CD14-positive monocyte (primary cell): ENCODE data around the gene PNPLA3. TPM values are rescaled to one million over a fixed set of nuclear protein-coding genes. Genes with fewer than 3 reads are reported as not detected.

Experiments
- DNase-seq, 3 donors: peaks; one replicate each; pipeline ENCODE4 v3.0.0-alpha.2; 2011 to 2022
- H2AFZ ChIP-seq: 2 replicates; pipeline ENCODE4 v1.6.0; 2012; ENCODE audit warnings: mild to moderate bottlenecking, low read depth, low read length, inconsistent platforms; ENCODE audit not compliant: insufficient read depth, poor library complexity, severe bottlenecking
- H3K27ac ChIP-seq, 2 donors: 1 replicate in 1 of 2; 2 replicates in 1 of 2; pipeline ENCODE4 v1.5.1; 2012 to 2013; ENCODE audit warnings: low read length in 2 of 2, control low read depth in 1 of 2, inconsistent platforms in 1 of 2, low read depth in 1 of 2, mild to moderate bottlenecking in 1 of 2
- H3K27me3 ChIP-seq, 2 donors: one replicate each; pipeline versions ENCODE4 v1.6.0 to v1.6.1; 2011 to 2013; ENCODE audit warnings: low read length in 2 of 2; ENCODE audit not compliant: control insufficient read depth in 2 of 2, insufficient read depth in 2 of 2
- H3K36me3 ChIP-seq, 2 donors: replicated peaks in 1 of 2; 1 replicate in 1 of 2; 2 replicates in 1 of 2; pipeline versions ENCODE4 v1.5.1 to v1.6.1; 2012 to 2013; ENCODE audit warnings: low read length in 2 of 2, control low read depth in 1 of 2, inconsistent platforms in 1 of 2, mild to moderate bottlenecking in 1 of 2; ENCODE audit not compliant: insufficient read depth in 2 of 2, control insufficient read depth in 1 of 2
- H3K4me1 ChIP-seq, 2 donors: 1 replicate in 1 of 2; 2 replicates in 1 of 2; pipeline versions ENCODE4 v1.5.1 to v1.6.1; 2012 to 2013; ENCODE audit warnings: low read length in 2 of 2, control low read depth in 1 of 2, inconsistent platforms in 1 of 2, mild to moderate bottlenecking in 1 of 2, moderate library complexity in 1 of 2; ENCODE audit not compliant: insufficient read depth in 2 of 2, control insufficient read depth in 1 of 2
- H3K4me2 ChIP-seq: replicated peaks from 2 replicates; pipeline ENCODE3; 2012; ENCODE audit warnings: low read length, moderate library complexity, mild to moderate bottlenecking; ENCODE audit not compliant: poor library complexity, severe bottlenecking; ENCODE audit errors: extremely low read depth
- H3K4me3 ChIP-seq, 3 experiments: fragments of 200-600 bp in 1 of 3; sonication (generic) in 1 of 3; replicated peaks in 1 of 3; 1 replicate in 2 of 3; 2 replicates in 1 of 3; pipeline ENCODE4 v1.5.1; 2011 to 2013; ENCODE audit warnings: low read length in 3 of 3, mild to moderate bottlenecking in 3 of 3, control low read depth in 2 of 3, low read depth in 2 of 3, inconsistent platforms in 1 of 3, moderate library complexity in 1 of 3
- H3K79me2 ChIP-seq: 2 replicates; pipeline ENCODE4 v1.6.0; 2012; ENCODE audit warnings: mild to moderate bottlenecking, control low read depth, inconsistent platforms, low read length, moderate library complexity; ENCODE audit not compliant: insufficient read depth
- H3K9ac ChIP-seq: 2 replicates; pipeline ENCODE4 v1.6.0; 2017; ENCODE audit warnings: low read length, mild to moderate bottlenecking; ENCODE audit not compliant: insufficient read depth, poor library complexity, severe bottlenecking
- H3K9me3 ChIP-seq, 2 donors: replicated peaks in 1 of 2; 1 replicate in 1 of 2; 2 replicates in 1 of 2; pipeline versions ENCODE4 v1.5.1 to v1.6.1; 2012 to 2013; ENCODE audit warnings: low read length in 2 of 2, control low read depth in 1 of 2; ENCODE audit not compliant: control insufficient read depth in 1 of 2, insufficient read depth in 1 of 2
- H4K20me1 ChIP-seq: 2 replicates; pipeline ENCODE4 v1.6.0; 2012; ENCODE audit warnings: mild to moderate bottlenecking, low read length, control low read depth, moderate library complexity; ENCODE audit not compliant: insufficient read depth
- H3K27ac Mint-ChIP-seq, 7 donors: one replicate each; pipeline ENCODE4 v1.8.0; 2020; ENCODE audit warnings: mild to moderate bottlenecking in 7 of 7, mixed read lengths in 7 of 7, moderate library complexity in 6 of 7, inconsistent platforms in 2 of 7
- H3K27me3 Mint-ChIP-seq, 3 donors: one replicate each; pipeline ENCODE4 v1.8.0; 2021 to 2022; ENCODE audit warnings: low read depth in 3 of 3, mild to moderate bottlenecking in 3 of 3, mixed read lengths in 3 of 3, moderate library complexity in 3 of 3, inconsistent platforms in 1 of 3
- H3K36me3 Mint-ChIP-seq, 2 donors: one replicate each; pipeline ENCODE4 v1.8.0; 2020; ENCODE audit warnings: mixed read lengths in 2 of 2, inconsistent platforms in 1 of 2, mild to moderate bottlenecking in 1 of 2
- H3K4me1 Mint-ChIP-seq: one replicate; pipeline ENCODE4 v1.8.0; 2020; ENCODE audit warnings: mild to moderate bottlenecking, mixed read lengths
- H3K4me3 Mint-ChIP-seq, 2 donors: one replicate each; pipeline ENCODE4 v1.8.0; 2020; ENCODE audit warnings: mild to moderate bottlenecking in 2 of 2, mixed read lengths in 2 of 2, moderate library complexity in 1 of 2
- H3K9me3 Mint-ChIP-seq, 7 donors: one replicate each; pipeline ENCODE4 v1.8.0; 2020 to 2022; ENCODE audit warnings: mixed read lengths in 7 of 7, mild to moderate bottlenecking in 6 of 7, moderate library complexity in 6 of 7, inconsistent platforms in 2 of 7
- WGBS: methylation state at CpG from one replicate; pipeline ENCODE4 v1.1.5; 2013; ENCODE audit warnings: missing lambda C conversion rate; ENCODE audit not compliant: insufficient coverage; 5-methylcytosine and 5-hydroxymethylcytosine counted together
- intact Hi-C, 2 donors: fragments of 100-400 bp; cut with micrococcal nuclease; formaldehyde crosslinking; loops; one replicate each; pipeline versions ENCODE4 v1.15.0 to v1.15.1; 2023
- polyA plus RNA-seq, 3 donors: library from polyadenylated mRNA; depleted of rRNA in 1 of 3; unstranded in 2 of 3; stranded (reverse) in 1 of 3; fragments of 300-500 nt in 2 of 3; fragments of >200 nt in 1 of 3; fragmentation: Illumina TruSeq in 2 of 3; gene quantifications; 1 replicate in 2 of 3; 2 replicates in 1 of 3; pipeline ENCODE4 v1.2.3, GENCODE V29; 2012 to 2021
- TF ChIP-seq, protein P1 (sequence below): fragments of 200-600 bp; IDR thresholded peaks from one replicate; pipeline ENCODE4 v1.8.0; 2022; ENCODE audit warnings: antibody characterized with exemption, mild to moderate bottlenecking

Gene PNPLA3
- polyA plus RNA-seq, 3 donors: not detected

DNA sequence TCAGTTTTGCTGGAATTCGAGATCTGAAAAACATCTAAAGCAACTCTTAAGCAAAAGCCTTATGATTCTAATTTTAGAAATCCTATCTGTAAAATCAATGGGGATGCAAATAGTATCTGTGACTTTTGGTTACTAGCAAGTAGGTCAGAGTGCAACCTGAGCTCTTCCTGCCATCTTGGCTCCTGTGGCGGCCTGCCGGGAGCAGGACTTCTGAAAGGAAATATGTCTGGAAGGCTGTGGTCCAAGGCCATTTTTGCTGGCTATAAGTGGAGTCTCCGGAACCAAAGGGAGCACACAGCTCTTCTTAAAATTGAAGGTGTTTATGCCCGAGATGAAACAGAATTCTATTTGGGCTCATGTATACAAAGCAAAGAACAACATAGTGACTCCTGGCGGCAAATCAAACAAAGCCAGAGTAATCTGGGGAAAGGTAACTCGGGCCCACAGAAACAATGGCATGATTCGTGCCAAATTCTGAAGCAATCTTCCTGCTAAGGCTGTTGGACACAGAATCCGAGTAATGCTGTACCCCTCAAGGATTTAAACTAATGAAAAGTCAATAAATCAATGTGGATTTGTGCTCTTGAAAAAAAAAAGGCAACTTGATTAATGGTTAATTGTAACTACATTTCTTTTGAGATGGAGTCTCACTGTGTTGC is 33.3 kb downstream of the PNPLA3 start:
- no peak for DNase-seq
- Histone ChIP-seq H3K36me3 (peaks cover 0 to 9% of the 10 kb centered on the region in 2 donors), H3K9ac (no peak overlapping the region), H3K27me3 (no peaks in the 10 kb centered on the region), H3K4me2 (no peak overlapping the region), H3K9me3 (no peaks in the 10 kb centered on the region), H2AFZ (no peak overlapping the region), H3K4me1 (peaks cover 21 to 30% of the 10 kb centered on the region in 2 donors), H4K20me1 (peaks cover 31% of the 10 kb centered on the region), H3K79me2 (peaks cover 54% of the 10 kb centered on the region), H3K27ac (no peak overlapping the region), H3K4me3 (no peak overlapping the region)
- H3K4me1 Mint-ChIP-seq: peaks cover 29% of the 10 kb centered on the region
- H3K27me3 Mint-ChIP-seq: peaks cover 2 to 4% (median 4%) of the 10 kb centered on the region in 3 donors
- TF ChIP-seq, protein P1, sequence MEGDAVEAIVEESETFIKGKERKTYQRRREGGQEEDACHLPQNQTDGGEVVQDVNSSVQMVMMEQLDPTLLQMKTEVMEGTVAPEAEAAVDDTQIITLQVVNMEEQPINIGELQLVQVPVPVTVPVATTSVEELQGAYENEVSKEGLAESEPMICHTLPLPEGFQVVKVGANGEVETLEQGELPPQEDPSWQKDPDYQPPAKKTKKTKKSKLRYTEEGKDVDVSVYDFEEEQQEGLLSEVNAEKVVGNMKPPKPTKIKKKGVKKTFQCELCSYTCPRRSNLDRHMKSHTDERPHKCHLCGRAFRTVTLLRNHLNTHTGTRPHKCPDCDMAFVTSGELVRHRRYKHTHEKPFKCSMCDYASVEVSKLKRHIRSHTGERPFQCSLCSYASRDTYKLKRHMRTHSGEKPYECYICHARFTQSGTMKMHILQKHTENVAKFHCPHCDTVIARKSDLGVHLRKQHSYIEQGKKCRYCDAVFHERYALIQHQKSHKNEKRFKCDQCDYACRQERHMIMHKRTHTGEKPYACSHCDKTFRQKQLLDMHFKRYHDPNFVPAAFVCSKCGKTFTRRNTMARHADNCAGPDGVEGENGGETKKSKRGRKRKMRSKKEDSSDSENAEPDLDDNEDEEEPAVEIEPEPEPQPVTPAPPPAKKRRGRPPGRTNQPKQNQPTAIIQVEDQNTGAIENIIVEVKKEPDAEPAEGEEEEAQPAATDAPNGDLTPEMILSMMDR: no peak
- H3K9me3 Mint-ChIP-seq: no peaks in the 10 kb centered on the region
- intact Hi-C loops: no loop called here
- peak overlapping the region in 4 of 7 donors; percentile 4 to 91 (median 30) for H3K27ac Mint-ChIP-seq
- 87% methylated on average over 5 of the region's 9 CpGs for WGBS
- peaks cover 9 to 10% of the 10 kb centered on the region in 2 donors for H3K36me3 Mint-ChIP-seq
- no peak overlapping the region for H3K4me3 Mint-ChIP-seq

DNA sequence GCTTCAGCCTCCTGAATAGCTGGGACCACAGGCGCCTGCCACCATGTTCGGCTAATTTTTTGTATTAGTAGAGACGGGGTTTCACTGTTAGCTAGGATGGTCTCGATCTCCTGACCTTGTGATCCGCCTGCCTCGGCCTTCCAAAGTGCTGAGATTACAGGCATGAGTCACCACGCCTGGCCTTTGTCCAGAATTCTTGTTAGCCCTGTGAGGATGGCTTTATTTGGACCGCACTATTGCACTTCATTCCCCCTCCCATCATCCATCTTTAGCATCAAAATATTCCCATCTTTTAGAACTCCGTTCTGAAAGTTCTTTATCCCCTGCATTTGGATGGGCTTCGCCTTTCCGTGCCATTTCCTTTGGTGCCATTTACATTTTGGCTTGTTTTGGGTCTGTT is 34.3 kb downstream of the PNPLA3 start:
- H3K36me3 Mint-ChIP-seq: peaks cover 10% of the 10 kb centered on the region in 2 donors
- no peak overlapping the region for H3K4me3 ChIP-seq
- no peak for DNase-seq
- peaks cover 57% of the 10 kb centered on the region for H3K79me2 ChIP-seq
- peaks cover 29% of the 10 kb centered on the region for H3K4me1 Mint-ChIP-seq
- no peak overlapping the region for H3K9ac ChIP-seq
- no peaks in the 10 kb centered on the region for H3K9me3 Mint-ChIP-seq
- peaks cover 0 to 2% (median 2%) of the 10 kb centered on the region in 3 donors for H3K27me3 Mint-ChIP-seq
- no peak overlapping the region for H3K4me2 ChIP-seq
- H3K36me3 ChIP-seq: peaks cover 0 to 10% of the 10 kb centered on the region in 2 donors
- H3K9me3 ChIP-seq: no peaks in the 10 kb centered on the region
- H3K27ac Mint-ChIP-seq: no peak overlapping the region
- TF ChIP-seq, protein P1: no peak
- H3K27me3 ChIP-seq: no peaks in the 10 kb centered on the region
- H3K4me3 Mint-ChIP-seq: no peak overlapping the region
- no peak overlapping the region for H2AFZ ChIP-seq
- intact Hi-C loops: no loop called here
- H4K20me1 ChIP-seq: peaks cover 35% of the 10 kb centered on the region
- H3K27ac ChIP-seq: no peak overlapping the region
- peaks cover 21 to 30% of the 10 kb centered on the region in 2 donors for H3K4me1 ChIP-seq
- 100% methylated on average over 1 of the region's 11 CpGs for WGBS
